HEK293 (cell line): ENCODE results near the gene GORAB.

ENCODE experiments used
- CTCF ChIP-seq: fragments of 450-650 bp; formaldehyde crosslinking; IDR thresholded peaks from 2 replicates; pipeline ENCODE4 v1.5.1; 2016; ENCODE audit warnings: missing biosample characterization, missing genetic modification characterization
- ZBTB17 ChIP-seq: fragments of 450-650 bp; formaldehyde crosslinking; IDR thresholded peaks from 2 replicates; pipeline ENCODE4 v1.5.1; 2016; ENCODE audit warnings: missing biosample characterization, missing genetic modification characterization
- ZNF670 ChIP-seq: fragments of 450-650 bp; formaldehyde crosslinking; IDR thresholded peaks from 2 replicates; pipeline ENCODE4 v1.5.1; 2016; ENCODE audit warnings: missing biosample characterization, missing genetic modification characterization, low read depth
- ZNF777 ChIP-seq: fragments of 450-650 bp; formaldehyde crosslinking; IDR thresholded peaks from 2 replicates; pipeline ENCODE4 v1.5.1; 2017; ENCODE audit warnings: missing biosample characterization, missing genetic modification characterization, borderline replicate concordance
- ZNF792 ChIP-seq: fragments of 450-650 bp; formaldehyde crosslinking; IDR thresholded peaks from 2 replicates; pipeline ENCODE4 v1.5.1; 2016; ENCODE audit warnings: missing biosample characterization, missing genetic modification characterization

- TF ChIP-seq ZBTB17: no peak
- TF ChIP-seq ZNF792 (tag by site-specific recombination): no peak
- TF ChIP-seq CTCF (tag by site-specific recombination): no peak
- no peak for TF ChIP-seq ZNF670
- TF ChIP-seq ZNF777 (tag by site-specific recombination): no peak
These were observed 7.2 kb downstream of the GORAB start for GRCh38 chr1:170539154-170539553.
